Liver (tissue), 9 donors: Measurements from ENCODE around the gene ZNF222. TPM values are rescaled to one million over a fixed set of nuclear protein-coding genes. Genes with fewer than 3 reads are reported as not detected.

ENCODE experiments used
- DNase-seq: peaks from one replicate; pipeline ENCODE4 v3.0.0-alpha.2; 2017; ENCODE audit warnings: low spot score
- H3K27ac ChIP-seq, 2 donors: one replicate each; pipeline ENCODE4 v1.7.0; 2013; ENCODE audit warnings: inconsistent platforms in 2 of 2, low read length in 2 of 2, control low read depth in 1 of 2, low read depth in 1 of 2, mild to moderate bottlenecking in 1 of 2
- H3K27me3 ChIP-seq, 4 donors: one replicate each; pipeline versions ENCODE4 v1.6.1 to v1.7.0; 2013; ENCODE audit warnings: low read length in 3 of 4, inconsistent platforms in 1 of 4, mild to moderate bottlenecking in 1 of 4, moderate library complexity in 1 of 4; ENCODE audit not compliant: control insufficient read depth in 4 of 4, insufficient read depth in 4 of 4
- H3K36me3 ChIP-seq, 4 donors: one replicate each; pipeline versions ENCODE4 v1.6.1 to v1.7.0; 2013; ENCODE audit warnings: low read length in 3 of 4, mild to moderate bottlenecking in 3 of 4, low read depth in 1 of 4, moderate library complexity in 1 of 4; ENCODE audit not compliant: control insufficient read depth in 4 of 4, insufficient read depth in 3 of 4
- H3K4me1 ChIP-seq, 4 donors: one replicate each; pipeline versions ENCODE4 v1.6.1 to v1.7.0; 2013; ENCODE audit warnings: low read length in 3 of 4, mild to moderate bottlenecking in 3 of 4, moderate library complexity in 1 of 4; ENCODE audit not compliant: control insufficient read depth in 4 of 4, insufficient read depth in 4 of 4
- H3K4me3 ChIP-seq, 3 donors: one replicate each; pipeline versions ENCODE4 v1.6.1 to v1.7.0; 2013; ENCODE audit warnings: low read length in 3 of 3, control low read depth in 1 of 3, low read depth in 1 of 3, mild to moderate bottlenecking in 1 of 3
- H3K9ac ChIP-seq, 2 donors: one replicate each; pipeline ENCODE4 v1.7.0; 2013; ENCODE audit warnings: low read length in 2 of 2, mild to moderate bottlenecking in 2 of 2, moderate library complexity in 2 of 2, control low read depth in 1 of 2, low read depth in 1 of 2
- H3K9me3 ChIP-seq, 4 donors: one replicate each; pipeline versions ENCODE4 v1.6.1 to v1.7.0; 2013; ENCODE audit warnings: low read length in 3 of 4; ENCODE audit not compliant: control insufficient read depth in 4 of 4
- EGR1 ChIP-seq, 2 donors: IDR thresholded peaks; 2 replicates each; pipeline ENCODE4 v1.6.1; 2016 to 2018; ENCODE audit warnings: antibody characterized with exemption in 2 of 2, low read depth in 2 of 2
- FOXA2 ChIP-seq: IDR thresholded peaks from 2 replicates; pipeline ENCODE4 v1.6.1; 2016; ENCODE audit warnings: antibody characterized with exemption
- GABPA ChIP-seq, 2 donors: IDR thresholded peaks in 1 of 2; conservative IDR thresholded peaks in 1 of 2; 2 replicates each; pipeline ENCODE4 v1.6.1; 2016; ENCODE audit warnings: antibody characterized with exemption in 2 of 2, mild to moderate bottlenecking in 1 of 2, moderate library complexity in 1 of 2
- HNF4A ChIP-seq, 2 donors: conservative IDR thresholded peaks; 2 replicates each; pipeline ENCODE4 v1.6.1; 2016; ENCODE audit warnings: antibody characterized with exemption in 2 of 2, mild to moderate bottlenecking in 2 of 2
- HNF4G ChIP-seq: IDR thresholded peaks from 2 replicates; pipeline ENCODE4 v1.6.1; 2016; ENCODE audit warnings: antibody characterized with exemption
- RAD21 ChIP-seq, 2 donors: IDR thresholded peaks; 2 replicates each; pipeline ENCODE4 v1.6.1; 2016; ENCODE audit warnings: antibody characterized with exemption in 2 of 2, mild to moderate bottlenecking in 2 of 2
- RXRA ChIP-seq, 2 donors: IDR thresholded peaks; 2 replicates each; pipeline ENCODE4 v1.6.1; 2017 to 2018; ENCODE audit warnings: antibody characterized with exemption in 2 of 2, mild to moderate bottlenecking in 1 of 2
- TAF1 ChIP-seq: conservative IDR thresholded peaks from 2 replicates; pipeline ENCODE4 v1.6.1; 2016; ENCODE audit warnings: antibody characterized with exemption, mild to moderate bottlenecking
- YY1 ChIP-seq: IDR thresholded peaks from 2 replicates; pipeline ENCODE4 v1.6.1; 2016; ENCODE audit warnings: antibody characterized with exemption, mild to moderate bottlenecking
- WGBS: extraction: QIAGEN DNeasy Blood & Tissue Kit; methylation state at CpG from one replicate; pipeline ENCODE4 v1.1.7; 2013; 5-methylcytosine and 5-hydroxymethylcytosine counted together
- polyA plus RNA-seq, 2 donors: library from polyadenylated mRNA; stranded (reverse) in 1 of 2; unstranded in 1 of 2; fragments of 200-250 nt in 1 of 2; fragments of >200 nt in 1 of 2; fragmentation: Nextera tagmentation in 1 of 2; extraction: Ambion mirVana in 1 of 2; gene quantifications; one replicate each; pipeline versions ENCODE4 v1.2.1 to v1.2.3, GENCODE V29; 2013 to 2015
- total RNA-seq, 2 donors: library from RNA; depleted of rRNA; stranded (reverse); fragments of >200 nt; gene quantifications; one replicate each; pipeline ENCODE4 v1.2.3, GENCODE V29; 2014
- TF ChIP-seq, protein P1 (sequence below): IDR thresholded peaks from 2 replicates; pipeline ENCODE4 v1.6.1; 2016; ENCODE audit warnings: antibody characterized with exemption
- TF ChIP-seq, protein P2 (sequence below): IDR thresholded peaks from 2 replicates; pipeline ENCODE4 v1.6.1; 2016; ENCODE audit warnings: antibody characterized with exemption
- TF ChIP-seq, protein P3 (sequence below): fragments of 150-350 bp; IDR thresholded peaks from 2 replicates; pipeline ENCODE4 v1.5.1; 2017; ENCODE audit warnings: improper control_type of control experiment, low read depth, low read length; ENCODE audit not compliant: missing input control
- donor health status: healthy.
- donor health status: healthy.
- donor health status: healthy.
- donor health status: healthy.
- donor health status: healthy.

The ZNF222 gene
- total and polyA plus RNA-seq, 4 donors, result 0.79 to 2.5 (median 1.5) TPM

GRCh38 chr19:43984687-43985000 is 40.5 kb upstream of the ZNF222 start:
- Histone ChIP-seq H3K27me3 (no peaks in the 10 kb centered on the region), H3K36me3 (peaks cover 3 to 26% (median 17%) of the 10 kb centered on the region in 4 donors), H3K4me1 (peaks cover 0 to 8% (median 0%) of the 10 kb centered on the region in 4 donors), H3K9me3 (peaks cover 4 to 31% (median 22%) of the 10 kb centered on the region in 4 donors), H3K4me3 (peak overlapping the region; percentile 68 to 88 (median 84)), H3K27ac (no peak overlapping the region), H3K9ac (peak overlapping the region in 1 of 2 donors; percentile 8)
- peak; percentile 42 for DNase-seq
- TF ChIP-seq RXRA (IDR thresholded peaks at IDR 0.05) (no peak), YY1 (no peak), RAD21 (IDR thresholded peaks at IDR 0.05) (no peak)
- TF ChIP-seq, protein P1, sequence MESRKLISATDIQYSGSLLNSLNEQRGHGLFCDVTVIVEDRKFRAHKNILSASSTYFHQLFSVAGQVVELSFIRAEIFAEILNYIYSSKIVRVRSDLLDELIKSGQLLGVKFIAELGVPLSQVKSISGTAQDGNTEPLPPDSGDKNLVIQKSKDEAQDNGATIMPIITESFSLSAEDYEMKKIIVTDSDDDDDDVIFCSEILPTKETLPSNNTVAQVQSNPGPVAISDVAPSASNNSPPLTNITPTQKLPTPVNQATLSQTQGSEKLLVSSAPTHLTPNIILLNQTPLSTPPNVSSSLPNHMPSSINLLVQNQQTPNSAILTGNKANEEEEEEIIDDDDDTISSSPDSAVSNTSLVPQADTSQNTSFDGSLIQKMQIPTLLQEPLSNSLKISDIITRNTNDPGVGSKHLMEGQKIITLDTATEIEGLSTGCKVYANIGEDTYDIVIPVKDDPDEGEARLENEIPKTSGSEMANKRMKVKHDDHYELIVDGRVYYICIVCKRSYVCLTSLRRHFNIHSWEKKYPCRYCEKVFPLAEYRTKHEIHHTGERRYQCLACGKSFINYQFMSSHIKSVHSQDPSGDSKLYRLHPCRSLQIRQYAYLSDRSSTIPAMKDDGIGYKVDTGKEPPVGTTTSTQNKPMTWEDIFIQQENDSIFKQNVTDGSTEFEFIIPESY, result no peak
- WGBS, result 7% methylated on average over 14 of the region's 14 CpGs

- H3K9me3 ChIP-seq, result peaks cover 10 to 50% (median 35%) of the 10 kb centered on the region in 4 donors
Measured at GRCh38 chr19:43997631-43998290, 27.4 kb upstream of the ZNF222 start.

DNA sequence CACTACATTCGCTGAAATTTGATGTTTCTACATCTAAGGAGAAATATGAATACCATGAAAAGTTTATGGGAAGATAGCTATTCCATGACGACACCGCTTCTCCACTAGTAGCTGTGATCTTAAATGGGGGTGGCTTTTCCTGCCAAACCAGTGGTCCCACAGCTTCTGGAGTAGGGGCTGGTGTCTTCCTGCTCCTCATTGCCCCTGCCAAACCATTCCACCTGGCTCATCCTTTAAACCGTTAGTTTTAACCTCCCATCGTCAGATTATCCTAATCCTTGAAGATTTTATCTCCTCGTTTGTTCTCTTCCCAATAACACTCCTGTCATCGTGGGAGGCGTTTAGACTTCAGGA is 23.0 kb upstream of the ZNF222 start:
- Histone ChIP-seq H3K9me3 (peaks cover 14 to 35% (median 24%) of the 10 kb centered on the region in 4 donors), H3K27me3 (no peaks in the 10 kb centered on the region), H3K27ac (peak overlapping the region; percentile 58 to 84), H3K9ac (peak overlapping the region; percentile 59 to 70), H3K4me1 (peaks cover 5 to 16% (median 13%) of the 10 kb centered on the region in 4 donors), H3K36me3 (peaks cover 0 to 14% (median 7%) of the 10 kb centered on the region in 4 donors), H3K4me3 (peak overlapping the region; percentile 60 to 97 (median 92))
- DNase-seq, result no peak
- TF ChIP-seq, protein P2, sequence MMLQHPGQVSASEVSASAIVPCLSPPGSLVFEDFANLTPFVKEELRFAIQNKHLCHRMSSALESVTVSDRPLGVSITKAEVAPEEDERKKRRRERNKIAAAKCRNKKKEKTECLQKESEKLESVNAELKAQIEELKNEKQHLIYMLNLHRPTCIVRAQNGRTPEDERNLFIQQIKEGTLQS, result no peak
- TF ChIP-seq EGR1 (IDR thresholded peaks at IDR 0.05; ENCODE audit: low read depth in 2 of 2), result no peak
- TF ChIP-seq, protein P1, result no peak
- no peak for TF ChIP-seq RXRA (IDR thresholded peaks at IDR 0.05)
- TF ChIP-seq TAF1, result no peak
- no peak for TF ChIP-seq HNF4A (conservative IDR thresholded peaks at IDR 0.05)
- WGBS, result 11% methylated on average over 8 of the region's 8 CpGs

More at GRCh38 chr19:43997631-43998290, 27.4 kb upstream of the ZNF222 start:
- 93% methylated on average over 10 of the region's 10 CpGs for WGBS
- H3K27me3 ChIP-seq, result no peaks in the 10 kb centered on the region
- no peak overlapping the region for H3K27ac ChIP-seq
- H3K9ac ChIP-seq, result no peak overlapping the region
- peaks cover 2 to 49% (median 35%) of the 10 kb centered on the region in 4 donors for H3K36me3 ChIP-seq
- H3K4me3 ChIP-seq, result peak overlapping the region in 2 of 3 donors; percentile 14 to 39
- peaks cover 2 to 8% (median 5%) of the 10 kb centered on the region in 4 donors for H3K4me1 ChIP-seq
- DNase-seq, result no peak
- TF ChIP-seq EGR1 (IDR thresholded peaks at IDR 0.05; ENCODE audit: low read depth in 2 of 2) (no peak), GABPA (IDR thresholded peaks at IDR 0.05 in 1 of 2, conservative IDR thresholded peaks at IDR 0.05 in 1 of 2) (no peak), HNF4G (no peak), HNF4A (conservative IDR thresholded peaks at IDR 0.05) (no peak), FOXA2 (no peak), RAD21 (IDR thresholded peaks at IDR 0.05) (no peak)
- TF ChIP-seq, protein P3, sequence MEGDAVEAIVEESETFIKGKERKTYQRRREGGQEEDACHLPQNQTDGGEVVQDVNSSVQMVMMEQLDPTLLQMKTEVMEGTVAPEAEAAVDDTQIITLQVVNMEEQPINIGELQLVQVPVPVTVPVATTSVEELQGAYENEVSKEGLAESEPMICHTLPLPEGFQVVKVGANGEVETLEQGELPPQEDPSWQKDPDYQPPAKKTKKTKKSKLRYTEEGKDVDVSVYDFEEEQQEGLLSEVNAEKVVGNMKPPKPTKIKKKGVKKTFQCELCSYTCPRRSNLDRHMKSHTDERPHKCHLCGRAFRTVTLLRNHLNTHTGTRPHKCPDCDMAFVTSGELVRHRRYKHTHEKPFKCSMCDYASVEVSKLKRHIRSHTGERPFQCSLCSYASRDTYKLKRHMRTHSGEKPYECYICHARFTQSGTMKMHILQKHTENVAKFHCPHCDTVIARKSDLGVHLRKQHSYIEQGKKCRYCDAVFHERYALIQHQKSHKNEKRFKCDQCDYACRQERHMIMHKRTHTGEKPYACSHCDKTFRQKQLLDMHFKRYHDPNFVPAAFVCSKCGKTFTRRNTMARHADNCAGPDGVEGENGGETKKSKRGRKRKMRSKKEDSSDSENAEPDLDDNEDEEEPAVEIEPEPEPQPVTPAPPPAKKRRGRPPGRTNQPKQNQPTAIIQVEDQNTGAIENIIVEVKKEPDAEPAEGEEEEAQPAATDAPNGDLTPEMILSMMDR, result no peak
- TF ChIP-seq, protein P2, result no peak
